ENCODE results near the gene NFATC3.
A peak's percentile ranks its signal among the peaks of the same experiment; 100 is the strongest.
"Not testable (repeated sequence)": the region's sequence is repeated elsewhere in the genome, so short reads cannot be mapped to it uniquely, and the experiment has no call there.

Gene NFATC3

GRCh38 chr16:68090130-68090529 lies 5.0 kb downstream of the NFATC3 start:
- DNase-seq, result peak in 1 of 5 experiments; percentile 58

GRCh38 chr16:68090533-68090932 lies 5.4 kb downstream of the NFATC3 start:
- DNase-seq, result no peak

GRCh38 chr16:68091380-68092261 lies 6.5 kb downstream of the NFATC3 start:
- DNase-seq, result no peak

- not testable (repeated sequence) for DNase-seq
These were observed 7.1 kb downstream of the NFATC3 start for GRCh38 chr16:68092275-68092674.

- DNase-seq, result peak in 1 of 5 experiments; percentile 27
These were observed 8.8 kb downstream of the NFATC3 start for GRCh38 chr16:68093816-68094613.

GRCh38 chr16:68094614-68094934 lies 9.4 kb downstream of the NFATC3 start:
- no peak for DNase-seq

GRCh38 chr16:68096491-68096890 lies 11.3 kb downstream of the NFATC3 start:
- no peak for DNase-seq

GRCh38 chr16:68097088-68097487 lies 11.9 kb downstream of the NFATC3 start:
- DNase-seq, result no peak

GRCh38 chr16:68097895-68098294 lies 12.7 kb downstream of the NFATC3 start:
- no peak for DNase-seq

- DNase-seq, result no peak
These were observed 15.3 kb downstream of the NFATC3 start for GRCh38 chr16:68100488-68100887.

- no peak for DNase-seq
These were observed 20.4 kb downstream of the NFATC3 start for GRCh38 chr16:68105611-68106010.

GRCh38 chr16:68107230-68107928 lies 22.2 kb downstream of the NFATC3 start:
- peak in 1 of 5 experiments; percentile 22 for DNase-seq

- not testable (repeated sequence) for DNase-seq
These were observed 24.0 kb downstream of the NFATC3 start for GRCh38 chr16:68109156-68109555.

- not testable (repeated sequence) for DNase-seq
These were observed 25.4 kb downstream of the NFATC3 start for GRCh38 chr16:68110611-68111010.

GRCh38 chr16:68111379-68111778 lies 26.2 kb downstream of the NFATC3 start:
- no peak for DNase-seq

- no peak for DNase-seq
These were observed 28.0 kb downstream of the NFATC3 start for GRCh38 chr16:68113059-68113761.

GRCh38 chr16:68113765-68114240 lies 28.6 kb downstream of the NFATC3 start:
- no peak for DNase-seq

- not testable (repeated sequence) for DNase-seq
These were observed 29.8 kb downstream of the NFATC3 start for GRCh38 chr16:68114939-68115338.

- peak in 1 of 5 experiments; percentile 9 for DNase-seq
These were observed 30.7 kb downstream of the NFATC3 start for GRCh38 chr16:68115851-68116250.

- DNase-seq, result peak in 2 of 5 experiments; percentile 13 to 56
These were observed 31.2 kb downstream of the NFATC3 start for GRCh38 chr16:68116256-68116867.

- DNase-seq, result peak in 1 of 5 experiments; percentile 44
These were observed 32.7 kb downstream of the NFATC3 start for GRCh38 chr16:68117884-68118283.

GRCh38 chr16:68118954-68119353 lies 33.8 kb downstream of the NFATC3 start:
- DNase-seq, result not testable (repeated sequence)
